Lung (tissue), 12 donors: ENCODE results near the gene BDH1. TPM values are rescaled to one million over a fixed set of nuclear protein-coding genes. Genes with fewer than 3 reads are reported as not detected.
"Not testable (repeated sequence)": the region's sequence is repeated elsewhere in the genome, so short reads cannot be mapped to it uniquely, and the experiment has no call there.

Source experiments
- ATAC-seq: fragments of 200-7000 bp; cut with Tn5 transposase; one replicate; pipeline ENCODE4 v1.9.1; 2020; ENCODE audit warnings: moderate number of reproducible peaks; ENCODE audit not compliant: insufficient read depth, low FRiP score
- DNase-seq, 3 donors: peaks; one replicate each; pipeline ENCODE4 v3.0.0-alpha.2; 2013 to 2017
- H3K27ac ChIP-seq, 2 donors: one replicate each; pipeline ENCODE4 v1.5.1; 2013; ENCODE audit warnings: mild to moderate bottlenecking in 2 of 2, moderate library complexity in 2 of 2, control low read depth in 1 of 2, inconsistent platforms in 1 of 2, low read depth in 1 of 2, low read length in 1 of 2
- H3K27me3 ChIP-seq, 3 donors: one replicate each; pipeline ENCODE4 v1.5.1; 2013; ENCODE audit warnings: low read length in 2 of 3; ENCODE audit not compliant: control insufficient read depth in 3 of 3, insufficient read depth in 3 of 3
- H3K36me3 ChIP-seq, 4 donors: one replicate each; pipeline ENCODE4 v1.5.1; 2013; ENCODE audit warnings: low read length in 4 of 4, mild to moderate bottlenecking in 1 of 4, moderate library complexity in 1 of 4; ENCODE audit not compliant: control insufficient read depth in 4 of 4, insufficient read depth in 4 of 4
- H3K4me1 ChIP-seq, 5 donors: one replicate each; pipeline ENCODE4 v1.5.1; 2013; ENCODE audit warnings: low read length in 5 of 5, mild to moderate bottlenecking in 2 of 5, moderate library complexity in 1 of 5; ENCODE audit not compliant: control insufficient read depth in 5 of 5, insufficient read depth in 5 of 5
- H3K4me3 ChIP-seq: one replicate; pipeline ENCODE4 v1.5.1; 2013; ENCODE audit warnings: mild to moderate bottlenecking, control low read depth, moderate library complexity
- H3K9ac ChIP-seq, 2 donors: one replicate each; pipeline ENCODE4 v1.5.1; 2013; ENCODE audit warnings: low read length in 2 of 2, control low read depth in 1 of 2; ENCODE audit not compliant: insufficient read depth in 1 of 2
- H3K9me3 ChIP-seq, 4 donors: one replicate each; pipeline ENCODE4 v1.5.1; 2013; ENCODE audit warnings: low read length in 3 of 4, mild to moderate bottlenecking in 1 of 4, moderate library complexity in 1 of 4; ENCODE audit not compliant: control insufficient read depth in 4 of 4, insufficient read depth in 3 of 4
- WGBS, 2 donors: extraction: QIAGEN DNeasy Blood & Tissue Kit; methylation state at CpG; one replicate each; pipeline ENCODE4 v1.1.7; 2013; 5-methylcytosine and 5-hydroxymethylcytosine counted together
- polyA plus RNA-seq, 2 donors: library from polyadenylated mRNA; stranded (reverse); fragments of 200-250 nt; gene quantifications; one replicate each; pipeline ENCODE4 v1.2.1, GENCODE V29; 2013
- total RNA-seq, 2 donors: library from RNA; depleted of rRNA in 1 of 2; stranded (reverse); fragments of >200 nt in 1 of 2; gene quantifications; one replicate each; pipeline ENCODE4 v1.2.1, GENCODE V29; 2014 to 2021
- TF ChIP-seq, protein P1 (sequence below): IDR thresholded peaks from 2 replicates; pipeline ENCODE4 v1.5.1; 2012; ENCODE audit warnings: mild to moderate bottlenecking; ENCODE audit errors: control extremely low read depth, extremely low read depth
- donor health status: control.
- donor health status: control.
- donor health status: Bipolar disorder and iron deficiency.
- donor health status: healthy.
- donor health status: DM: yes; HTN: yes; CAD: no.

The BDH1 gene
- total and polyA plus RNA-seq, 4 donors = 14.3 to 32.8 (median 17.0) TPM

DNA sequence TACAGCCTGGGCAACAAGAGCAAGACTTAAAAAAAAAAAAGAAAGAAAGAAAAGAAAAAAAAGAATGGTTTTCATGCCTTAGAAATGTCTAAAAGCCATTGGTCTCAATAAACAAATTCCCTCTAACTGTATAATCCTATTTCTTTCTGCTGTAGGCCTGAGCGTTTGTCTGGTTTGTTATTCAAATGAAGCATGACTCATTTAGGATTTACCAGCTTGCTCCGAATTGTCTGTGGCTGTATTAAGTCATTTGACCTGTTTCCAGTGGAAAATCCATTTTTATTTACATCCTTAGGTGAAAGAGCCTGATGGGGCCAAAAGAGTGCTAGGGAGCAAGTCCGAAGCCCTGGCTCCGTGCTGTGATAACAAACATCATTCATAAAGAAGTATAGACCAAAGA, 73.8 kb downstream of the BDH1 start:
- Histone ChIP-seq H3K27me3 (no peaks in the 10 kb centered on the region), H3K36me3 (no peaks in the 10 kb centered on the region), H3K27ac (no peak overlapping the region), H3K4me1 (peaks cover 0 to 3% (median 0%) of the 10 kb centered on the region in 5 donors), H3K4me3 (no peak overlapping the region), H3K9me3 (no peaks in the 10 kb centered on the region), H3K9ac (no peak overlapping the region)
- ATAC-seq = no peak
- TF ChIP-seq, protein P1, sequence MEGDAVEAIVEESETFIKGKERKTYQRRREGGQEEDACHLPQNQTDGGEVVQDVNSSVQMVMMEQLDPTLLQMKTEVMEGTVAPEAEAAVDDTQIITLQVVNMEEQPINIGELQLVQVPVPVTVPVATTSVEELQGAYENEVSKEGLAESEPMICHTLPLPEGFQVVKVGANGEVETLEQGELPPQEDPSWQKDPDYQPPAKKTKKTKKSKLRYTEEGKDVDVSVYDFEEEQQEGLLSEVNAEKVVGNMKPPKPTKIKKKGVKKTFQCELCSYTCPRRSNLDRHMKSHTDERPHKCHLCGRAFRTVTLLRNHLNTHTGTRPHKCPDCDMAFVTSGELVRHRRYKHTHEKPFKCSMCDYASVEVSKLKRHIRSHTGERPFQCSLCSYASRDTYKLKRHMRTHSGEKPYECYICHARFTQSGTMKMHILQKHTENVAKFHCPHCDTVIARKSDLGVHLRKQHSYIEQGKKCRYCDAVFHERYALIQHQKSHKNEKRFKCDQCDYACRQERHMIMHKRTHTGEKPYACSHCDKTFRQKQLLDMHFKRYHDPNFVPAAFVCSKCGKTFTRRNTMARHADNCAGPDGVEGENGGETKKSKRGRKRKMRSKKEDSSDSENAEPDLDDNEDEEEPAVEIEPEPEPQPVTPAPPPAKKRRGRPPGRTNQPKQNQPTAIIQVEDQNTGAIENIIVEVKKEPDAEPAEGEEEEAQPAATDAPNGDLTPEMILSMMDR = no peak
- 87 to 93% methylated on average over 4 of the region's 4 CpGs for WGBS, 2 donors
- no peak for DNase-seq

DNA sequence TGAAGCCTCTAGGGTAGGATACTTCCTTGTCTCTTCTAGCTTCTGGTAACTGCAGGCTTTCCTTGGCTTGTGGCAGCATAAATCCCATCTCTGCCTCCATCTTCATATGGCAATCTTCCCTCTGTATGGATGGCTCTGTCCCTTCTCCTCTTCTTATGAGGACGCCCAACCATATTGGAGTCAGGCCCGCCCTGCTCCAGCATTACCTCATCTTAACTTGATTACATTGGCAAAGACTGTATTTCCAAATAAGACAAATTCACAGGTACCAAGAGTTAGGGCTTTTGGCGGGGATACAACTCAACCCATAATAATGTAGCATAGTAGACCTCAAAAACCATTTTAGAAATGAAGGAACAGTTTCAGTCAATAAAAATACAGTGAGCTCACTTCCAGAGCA, 75.4 kb downstream of the BDH1 start:
- WGBS, 2 donors = 93 to 98% methylated on average over 3 of the region's 3 CpGs
- no peaks in the 10 kb centered on the region for H3K9me3 ChIP-seq
- H3K36me3 ChIP-seq = no peaks in the 10 kb centered on the region
- TF ChIP-seq, protein P1 = no peak
- H3K4me3 ChIP-seq = no peak overlapping the region
- H3K27ac ChIP-seq = no peak overlapping the region
- no peak overlapping the region for H3K9ac ChIP-seq
- ATAC-seq (no peak), DNase-seq (no peak)
- H3K27me3 ChIP-seq = no peaks in the 10 kb centered on the region
- H3K4me1 ChIP-seq = peaks cover 0 to 3% (median 0%) of the 10 kb centered on the region in 5 donors

- Histone ChIP-seq H3K27ac (no peak overlapping the region), H3K27me3 (no peaks in the 10 kb centered on the region), H3K4me3 (no peak overlapping the region), H3K36me3 (no peaks in the 10 kb centered on the region), H3K9ac (no peak overlapping the region), H3K4me1 (peaks cover 0 to 3% (median 0%) of the 10 kb centered on the region in 5 donors), H3K9me3 (no peaks in the 10 kb centered on the region)
- DNase-seq (no peak), ATAC-seq (no peak)
- TF ChIP-seq, protein P1 = no peak
- WGBS, 2 donors = 80 to 86% methylated on average over 11 of the region's 11 CpGs
Observed at GRCh38 chr3:197478746-197479668, 76.8 kb downstream of the BDH1 start.

DNA sequence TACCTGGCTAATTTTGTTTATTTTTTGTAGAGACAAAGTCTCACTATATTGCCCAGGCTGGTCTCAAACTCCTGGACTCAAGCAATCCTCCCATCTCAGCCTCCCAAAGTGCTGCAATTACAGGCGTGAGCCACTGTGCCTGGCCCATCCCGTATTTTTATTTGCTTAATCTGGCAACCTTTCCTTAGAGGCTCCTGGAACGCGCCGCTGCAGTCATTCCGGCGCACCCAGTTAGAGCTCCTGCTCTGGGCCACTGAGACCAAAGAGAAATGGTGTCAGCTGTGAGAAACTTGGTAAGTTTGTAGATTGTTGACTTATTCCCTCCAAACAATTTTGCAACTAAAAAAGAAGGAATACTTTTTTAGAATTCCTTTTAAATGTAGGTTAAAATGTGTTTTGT, 78.0 kb downstream of the BDH1 start:
- not testable (repeated sequence) for H3K27me3 ChIP-seq, ATAC-seq, H3K9ac ChIP-seq, H3K27ac ChIP-seq, H3K4me1 ChIP-seq, H3K4me3 ChIP-seq, H3K9me3 ChIP-seq, H3K36me3 ChIP-seq, DNase-seq
- WGBS, 2 donors = 93% methylated on average over 7 of the region's 7 CpGs
